ENCODE data around the gene TBC1D4.
"Not testable (repeated sequence)": the region's sequence is repeated elsewhere in the genome, so short reads cannot be mapped to it uniquely, and the experiment has no call there.

TBC1D4 gene

DNA sequence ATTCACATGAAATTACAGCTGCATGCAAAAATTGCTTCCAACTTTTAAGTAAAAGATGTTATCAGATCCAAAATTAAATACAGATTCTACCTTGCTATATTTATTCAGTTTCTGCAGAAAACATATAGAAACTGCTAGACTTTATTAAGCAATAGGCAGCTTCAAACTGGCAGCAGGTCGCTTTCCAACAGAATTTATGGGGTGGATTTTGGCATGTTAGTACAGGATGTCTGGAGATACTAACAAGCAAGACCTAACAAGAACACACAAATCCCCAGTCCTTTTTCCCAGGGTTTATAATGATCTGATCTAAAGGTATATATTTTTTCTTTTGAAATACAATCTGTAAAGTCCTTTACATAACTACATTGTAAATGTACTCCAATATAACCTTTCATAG lies 27.5 kb downstream of the TBC1D4 start:
- no peak for DNase-seq (ENCODE audit: low read depth, low spot score)

DNA sequence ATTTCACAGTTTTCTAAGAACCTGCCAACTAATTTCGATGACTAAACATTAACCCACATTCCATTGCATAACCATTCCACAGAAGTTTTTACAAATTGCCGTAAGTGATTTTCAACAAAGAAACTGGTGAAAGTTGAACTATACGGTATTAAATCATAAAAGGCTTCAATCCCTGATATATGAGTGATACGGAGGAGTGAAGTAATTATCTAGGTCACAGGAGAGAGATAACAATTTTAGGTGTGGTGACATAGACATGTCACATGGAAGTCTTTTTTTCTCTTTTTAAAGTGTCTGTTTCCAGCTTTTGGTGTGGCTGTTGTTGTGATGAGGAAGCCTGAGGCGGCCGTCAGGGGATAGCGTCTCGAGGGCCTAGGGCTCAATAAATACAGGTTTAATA lies 29.4 kb downstream of the TBC1D4 start:
- DNase-seq (ENCODE audit: low read depth, low spot score) = no peak

DNA sequence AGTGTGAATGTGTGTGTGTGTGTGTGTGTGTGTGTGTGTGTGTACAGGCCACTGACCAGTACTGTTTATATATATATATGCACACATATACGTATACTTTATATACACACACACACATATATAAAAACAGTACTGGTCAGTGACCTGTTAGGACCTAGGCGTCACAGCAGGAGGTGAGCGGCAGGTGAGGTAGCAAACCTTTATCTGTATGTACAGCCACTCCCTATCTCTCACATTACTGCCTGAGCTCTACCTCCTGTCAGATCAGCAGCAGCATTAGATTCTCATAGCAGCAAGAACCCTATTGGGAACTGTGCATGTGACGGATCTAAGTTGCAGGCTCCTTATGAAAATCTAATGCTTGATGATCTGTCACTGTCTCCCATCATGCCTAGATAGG lies 34.5 kb downstream of the TBC1D4 start:
- DNase-seq (ENCODE audit: low read depth, low spot score) = no peak

DNA sequence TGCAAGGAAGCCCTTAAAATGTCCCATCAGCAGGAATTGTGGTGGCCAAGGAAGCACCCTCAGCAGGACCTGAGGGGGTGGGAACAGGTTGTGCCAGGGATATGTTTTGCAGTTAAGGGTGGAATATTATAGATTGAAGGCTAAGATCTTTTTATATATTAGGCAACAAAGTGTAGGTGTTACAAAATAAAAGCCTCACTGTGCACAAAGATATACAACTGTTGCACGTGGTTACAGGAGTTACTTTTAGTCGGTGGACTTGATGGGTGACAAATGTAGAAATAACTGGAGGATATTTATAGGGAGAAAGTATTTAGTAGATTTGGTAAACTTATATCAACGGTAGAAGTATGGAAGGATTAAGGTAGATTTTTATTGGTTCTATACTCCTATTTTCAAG lies 35.1 kb downstream of the TBC1D4 start:
- no peak for DNase-seq (ENCODE audit: low read depth, low spot score)

DNA sequence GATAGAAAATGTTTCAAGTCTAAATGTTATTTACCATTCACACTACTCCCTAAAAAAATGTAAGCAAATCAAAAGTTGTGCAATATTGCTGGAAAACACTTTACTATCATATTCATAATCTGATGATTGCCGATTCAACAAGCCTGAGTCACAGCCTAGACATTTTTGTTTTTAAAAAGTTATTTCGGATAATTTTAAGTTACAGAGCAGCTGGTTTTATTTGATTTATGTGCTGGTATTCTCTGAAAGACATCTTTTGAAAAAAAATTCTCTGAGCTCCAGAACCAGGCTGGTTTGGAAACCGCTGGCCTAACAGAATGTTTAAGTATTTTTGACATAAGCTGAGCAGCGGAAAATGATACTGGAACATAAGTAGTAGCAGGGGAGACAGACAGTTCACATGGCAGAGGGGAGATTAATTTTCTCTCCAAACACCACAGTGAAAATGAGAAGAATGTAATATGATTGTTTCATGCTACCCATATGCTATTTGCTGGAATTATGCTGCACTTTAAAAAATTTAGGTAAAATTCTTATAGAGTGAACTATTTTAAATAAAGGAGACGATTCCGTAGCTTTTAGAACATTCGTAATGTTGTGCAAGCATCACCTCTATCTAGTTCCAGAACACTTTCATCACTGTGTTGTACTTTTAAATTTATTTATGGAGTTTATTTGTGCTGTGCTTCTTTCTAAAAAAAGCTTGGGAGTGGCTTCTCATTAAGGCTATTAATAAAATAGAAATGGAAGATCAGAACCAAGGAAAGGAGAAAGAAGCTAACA lies 36.1 kb downstream of the TBC1D4 start:
- DNase-seq (ENCODE audit: low read depth, low spot score) = no peak

DNA sequence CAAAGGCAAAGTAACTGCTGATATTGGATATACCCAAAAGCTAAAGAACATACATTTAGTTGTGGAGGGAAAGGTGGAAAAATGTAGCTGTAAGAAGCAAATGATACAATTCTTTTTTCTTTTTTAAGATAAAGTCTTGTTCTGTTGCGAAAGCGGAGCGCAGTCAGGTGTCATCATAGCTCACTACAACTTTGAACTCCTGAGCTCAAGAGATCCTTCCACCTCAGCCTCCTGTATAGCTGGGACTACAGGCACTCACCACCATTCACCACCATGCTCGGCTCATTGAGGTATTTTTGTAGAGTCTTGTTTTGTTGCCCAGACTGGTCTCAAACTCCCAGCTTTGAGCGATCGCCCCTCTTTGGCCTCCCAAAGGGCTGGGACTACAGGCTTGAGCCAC lies 38.0 kb downstream of the TBC1D4 start:
- DNase-seq (ENCODE audit: low read depth, low spot score) = no peak

DNA sequence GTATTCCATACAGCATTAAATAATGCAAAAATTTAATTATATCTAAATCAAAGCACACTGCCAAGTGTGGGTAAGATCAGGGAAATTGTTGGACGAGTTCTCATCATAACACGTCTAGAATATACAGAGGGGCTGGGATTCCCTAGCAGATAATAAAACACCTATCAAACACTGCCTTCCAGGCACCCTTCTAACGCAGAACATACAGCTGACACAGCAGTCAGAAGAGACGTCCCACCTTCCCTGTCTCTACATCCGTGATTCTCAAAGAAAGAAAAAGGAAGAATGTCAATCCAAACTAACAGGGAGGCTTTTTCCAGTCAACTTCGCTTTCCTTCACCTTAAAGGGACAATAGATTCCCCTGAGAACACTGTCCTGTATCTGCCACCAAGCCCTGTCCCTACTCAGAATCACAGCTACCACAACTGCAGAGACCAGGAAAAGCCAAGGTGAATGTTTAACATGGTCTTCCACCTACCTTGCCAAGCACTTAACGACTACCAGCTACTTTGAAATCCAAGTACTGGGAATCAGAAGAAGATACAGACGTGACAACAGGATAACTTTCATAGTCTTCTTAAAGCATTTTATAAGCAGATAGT lies 38.5 kb downstream of the TBC1D4 start:
- no peak for DNase-seq (ENCODE audit: low read depth, low spot score)

DNA sequence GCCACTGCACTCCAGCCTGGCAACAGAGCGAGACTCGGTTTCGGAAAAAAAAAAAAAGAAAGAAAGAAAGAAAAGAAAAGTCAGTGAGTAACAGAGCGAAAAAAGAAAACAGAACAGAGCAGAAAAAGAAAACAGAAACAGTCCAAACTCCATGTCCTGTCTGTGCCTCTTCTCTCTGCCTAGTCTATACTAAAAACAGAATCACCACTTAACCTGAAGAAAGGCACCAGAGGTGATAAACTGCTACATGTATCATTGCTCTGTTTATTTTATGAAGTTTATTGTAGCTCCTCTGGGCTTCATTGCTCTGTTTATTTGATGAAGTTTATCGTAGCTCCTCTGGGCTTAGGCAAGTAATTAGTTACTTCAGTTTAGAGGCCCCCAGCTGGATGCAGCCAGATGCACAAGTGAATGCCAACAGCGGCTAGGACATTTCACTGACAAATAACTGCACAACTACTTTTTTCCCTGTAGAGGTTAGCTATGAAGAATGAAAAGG lies 39.2 kb downstream of the TBC1D4 start:
- DNase-seq (ENCODE audit: low read depth, low spot score) = no peak

DNA sequence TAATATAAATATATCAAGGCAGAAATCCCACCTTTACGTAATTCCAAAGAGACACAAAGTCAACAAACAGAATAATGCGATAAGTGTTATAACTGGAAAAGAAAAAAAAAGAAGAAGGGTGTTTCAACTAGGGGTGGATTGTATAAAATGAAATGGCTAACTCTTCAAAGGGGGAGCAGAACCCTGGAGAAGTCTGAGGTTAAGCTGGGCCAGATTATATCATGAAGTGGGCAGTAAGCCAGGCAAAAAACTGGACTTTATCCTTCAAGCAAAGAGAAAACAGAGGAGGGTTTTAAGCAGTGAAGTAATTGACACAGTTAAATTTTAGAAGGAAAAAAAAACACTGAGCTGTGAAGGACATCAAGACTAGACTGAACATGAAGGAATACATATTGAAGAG lies 41.9 kb downstream of the TBC1D4 start:
- DNase-seq (ENCODE audit: low read depth, low spot score) = no peak

DNA sequence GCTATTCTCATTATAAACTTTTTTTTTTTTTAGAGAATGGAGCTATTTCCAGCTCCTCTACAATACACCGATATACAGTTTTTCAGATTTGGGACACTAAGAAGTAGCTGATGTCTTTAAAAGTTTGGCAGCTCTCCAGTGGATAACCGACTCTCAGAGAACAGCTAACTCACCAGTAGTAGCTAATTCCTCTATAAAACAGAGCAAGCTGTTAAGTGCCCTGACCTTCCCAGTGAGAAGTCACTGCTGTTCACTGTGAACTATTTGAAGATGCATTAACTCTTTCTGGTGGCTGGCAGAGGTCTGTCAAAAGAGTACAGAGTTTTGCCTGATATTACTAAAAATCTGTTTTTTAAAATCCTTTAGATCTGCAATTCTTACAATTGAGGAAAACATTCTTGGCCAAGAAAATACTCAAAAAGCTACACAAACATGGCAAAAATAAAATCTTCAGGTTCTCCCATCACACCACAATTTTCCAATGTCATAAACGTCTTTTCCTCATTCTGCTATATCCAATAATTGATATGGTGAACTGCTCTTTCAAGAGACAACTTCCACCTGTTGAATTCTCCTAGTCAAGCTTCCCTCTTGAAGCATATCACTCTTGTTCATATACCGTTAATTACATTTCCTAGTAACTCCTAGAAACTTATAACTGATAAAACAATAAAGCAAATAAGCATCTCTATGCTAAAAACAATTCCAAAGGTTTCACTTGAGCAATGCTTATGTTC lies 44.2 kb downstream of the TBC1D4 start:
- DNase-seq (ENCODE audit: low read depth, low spot score) = no peak

DNA sequence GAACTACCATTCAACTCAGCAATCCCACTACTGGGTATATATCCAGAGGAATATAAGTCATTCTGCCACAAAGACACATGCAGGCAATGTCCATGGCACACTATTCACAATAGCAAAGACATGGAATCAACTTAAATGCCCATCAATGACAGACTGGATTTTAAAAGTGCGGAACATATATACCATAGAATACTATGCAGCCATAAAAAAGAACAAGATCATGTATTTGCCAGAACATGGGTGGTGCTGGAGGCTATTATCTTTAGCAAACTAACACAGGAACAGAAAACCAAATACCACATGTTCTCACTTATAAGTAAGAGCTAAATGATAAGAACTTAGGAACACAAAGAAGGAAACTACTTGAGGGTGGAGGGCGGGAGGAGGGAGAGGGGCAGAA lies 47.8 kb downstream of the TBC1D4 start:
- DNase-seq (ENCODE audit: low read depth, low spot score) = not testable (repeated sequence)

DNA sequence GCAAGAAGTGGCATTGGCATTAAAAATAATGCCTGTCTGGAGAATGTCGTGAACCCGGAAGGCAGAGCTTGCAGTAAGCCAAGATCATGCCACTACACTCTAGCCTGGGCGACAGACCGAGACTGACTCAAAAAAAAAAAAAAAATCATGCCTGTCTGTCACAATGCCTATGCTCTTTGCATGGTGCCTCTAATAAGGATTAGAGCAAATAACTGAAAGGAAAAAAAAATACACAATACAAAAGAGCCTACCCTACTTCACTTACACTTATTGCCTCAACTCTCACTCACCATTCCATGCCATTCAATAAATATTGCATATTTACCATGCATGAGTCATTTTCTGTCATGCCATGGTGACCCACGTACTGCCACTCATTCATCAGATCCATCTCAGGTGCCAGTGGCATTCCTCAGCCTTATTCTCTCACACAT lies 49.1 kb downstream of the TBC1D4 start:
- no peak for DNase-seq (ENCODE audit: low read depth, low spot score)

DNA sequence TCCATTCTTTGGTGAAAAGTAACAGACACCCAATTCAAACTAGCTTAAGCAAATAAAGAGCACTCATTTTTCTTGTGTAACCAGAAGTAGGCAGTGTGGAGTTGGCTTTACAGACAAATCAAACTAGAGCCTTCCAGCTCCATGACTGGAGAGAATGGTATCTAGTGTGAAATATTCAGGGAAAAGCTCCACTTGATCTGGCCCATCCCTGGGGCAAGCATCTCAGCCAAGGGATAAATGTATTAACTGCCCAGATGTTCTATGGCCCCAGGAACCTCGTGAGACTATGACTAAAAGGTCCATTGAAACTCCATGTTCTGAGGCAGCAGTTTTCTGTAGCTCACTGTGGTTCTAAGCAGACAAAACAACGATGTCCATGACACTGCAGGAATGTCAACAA lies 49.9 kb downstream of the TBC1D4 start:
- no peak for DNase-seq (ENCODE audit: low read depth, low spot score)

DNA sequence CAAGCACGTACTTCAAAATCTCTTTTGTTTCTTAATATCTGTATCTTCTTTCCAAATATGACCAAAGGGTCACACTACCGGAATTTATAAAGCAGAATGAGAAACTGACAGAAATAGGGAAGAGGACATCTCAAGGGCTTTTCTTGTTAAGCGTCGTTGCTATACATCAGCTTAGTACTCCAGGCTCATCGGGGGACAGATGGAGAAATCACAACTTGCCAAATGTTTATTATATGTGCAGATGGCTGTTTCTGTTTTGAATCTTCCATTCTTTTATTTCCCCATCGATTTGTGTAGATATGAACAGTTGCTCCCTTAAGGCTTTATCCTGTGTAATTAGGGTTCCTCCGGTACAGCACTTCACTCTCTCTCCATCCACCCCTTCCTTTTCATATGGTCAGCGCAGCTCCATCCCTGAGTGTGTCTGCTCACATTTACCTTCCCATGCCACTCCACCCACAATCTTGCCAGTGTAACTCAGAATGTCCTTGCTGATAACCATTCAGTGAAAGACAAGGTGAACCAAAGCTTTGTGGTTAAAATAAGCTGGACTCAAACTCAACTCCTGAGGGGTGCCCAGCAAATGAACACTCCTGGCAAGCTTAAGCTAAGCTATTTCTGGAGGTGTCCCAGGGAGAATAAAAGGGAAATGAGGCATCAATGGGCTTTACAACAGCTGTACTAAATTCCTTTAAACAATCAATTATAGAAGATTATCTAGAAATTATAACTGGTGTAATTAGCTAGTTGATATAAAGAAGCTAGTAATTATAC lies 51.3 kb downstream of the TBC1D4 start:
- no peak for DNase-seq (ENCODE audit: low read depth, low spot score)

DNA sequence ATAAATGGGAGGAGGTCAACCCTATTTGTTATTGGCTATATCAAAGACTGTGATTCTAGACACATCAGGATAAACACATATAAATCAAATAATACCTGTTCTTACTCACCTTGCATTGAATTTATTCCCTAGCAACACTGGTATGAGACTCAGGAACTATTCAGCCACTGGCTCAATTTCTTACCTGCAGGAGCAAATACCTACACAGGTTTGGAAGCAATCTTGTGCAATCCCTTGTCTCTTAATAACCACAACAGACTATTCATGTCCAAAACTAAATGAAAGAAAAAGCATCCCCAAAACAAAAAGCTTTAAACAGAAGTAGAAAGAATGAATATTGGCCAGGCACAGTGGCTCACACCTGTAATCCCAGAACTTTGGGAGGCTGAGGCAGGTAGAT lies 55.5 kb downstream of the TBC1D4 start:
- no peak for DNase-seq (ENCODE audit: low read depth, low spot score)

DNA sequence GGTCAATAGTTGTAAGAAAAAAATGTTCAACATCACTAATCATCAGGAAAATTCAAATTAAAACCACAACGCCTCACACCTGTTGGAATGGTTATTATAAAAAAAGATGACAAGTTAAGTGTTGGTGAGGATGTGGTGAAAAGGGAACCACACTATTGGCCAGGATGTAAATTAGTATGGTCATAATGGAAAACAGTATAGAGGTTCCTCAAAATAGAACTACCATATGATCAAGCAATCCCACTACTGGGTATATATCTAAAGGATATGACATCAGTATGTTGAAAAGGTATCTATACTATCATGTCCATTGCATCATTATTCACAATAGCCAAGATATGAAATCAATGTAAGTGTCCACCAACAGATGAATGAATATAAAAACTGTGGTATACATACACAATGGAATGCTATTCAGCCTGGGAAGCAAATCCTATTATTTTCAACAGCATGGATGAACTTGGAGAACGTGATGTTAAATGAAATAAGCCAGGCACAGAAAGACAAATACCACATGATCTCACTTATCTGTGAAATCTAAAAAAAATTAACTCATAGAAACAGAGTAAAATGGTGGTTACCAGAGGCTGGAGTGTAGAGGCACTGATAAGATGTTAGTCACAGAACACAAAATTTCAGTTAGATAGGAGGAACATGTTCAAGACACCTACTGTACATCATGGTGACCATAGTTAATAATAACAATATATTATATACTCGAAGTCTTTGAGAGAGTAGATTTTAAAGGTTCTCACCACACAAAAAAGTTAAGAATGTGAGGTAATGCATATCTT lies 56.6 kb downstream of the TBC1D4 start:
- no peak for DNase-seq (ENCODE audit: low read depth, low spot score)

DNA sequence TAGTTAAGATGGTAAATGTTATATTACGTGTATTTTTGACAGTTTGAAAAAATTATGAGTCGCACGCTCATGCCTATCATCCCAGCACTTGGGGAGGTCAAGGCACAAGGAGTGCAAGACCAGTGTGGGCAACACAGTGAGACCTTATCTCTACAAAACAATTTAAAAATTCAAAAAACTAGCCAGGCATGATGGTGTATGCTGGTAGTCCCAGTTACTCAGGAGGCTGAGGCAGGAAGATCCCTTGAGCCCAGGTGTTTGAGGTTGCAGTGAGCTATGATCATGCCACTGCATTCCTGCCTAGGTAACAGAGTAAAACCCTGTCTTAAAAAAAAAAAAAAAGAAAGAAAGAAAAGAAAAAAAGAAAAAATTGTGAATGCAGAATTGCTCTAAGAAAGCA lies 58.0 kb downstream of the TBC1D4 start:
- no peak for DNase-seq (ENCODE audit: low read depth, low spot score)

DNA sequence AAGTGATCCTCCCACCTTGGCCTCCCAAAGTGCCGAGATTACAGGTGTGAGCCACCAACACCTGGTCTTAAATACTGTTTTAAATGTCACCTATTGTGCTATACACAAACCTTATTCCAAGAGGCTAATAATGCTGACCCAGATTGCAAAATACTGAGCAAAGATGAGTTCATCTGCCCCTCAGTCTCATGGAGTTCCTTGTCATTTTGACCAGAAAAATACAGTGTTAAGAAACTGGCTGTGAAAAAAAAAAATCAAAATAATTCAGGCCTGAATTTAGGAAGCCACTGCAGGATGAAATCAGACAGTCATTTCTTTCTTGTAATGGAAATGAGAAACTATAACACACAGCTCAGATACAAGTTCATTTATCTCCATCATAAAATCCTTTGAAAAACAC lies 59.9 kb downstream of the TBC1D4 start:
- DNase-seq (ENCODE audit: low read depth, low spot score) = no peak

DNA sequence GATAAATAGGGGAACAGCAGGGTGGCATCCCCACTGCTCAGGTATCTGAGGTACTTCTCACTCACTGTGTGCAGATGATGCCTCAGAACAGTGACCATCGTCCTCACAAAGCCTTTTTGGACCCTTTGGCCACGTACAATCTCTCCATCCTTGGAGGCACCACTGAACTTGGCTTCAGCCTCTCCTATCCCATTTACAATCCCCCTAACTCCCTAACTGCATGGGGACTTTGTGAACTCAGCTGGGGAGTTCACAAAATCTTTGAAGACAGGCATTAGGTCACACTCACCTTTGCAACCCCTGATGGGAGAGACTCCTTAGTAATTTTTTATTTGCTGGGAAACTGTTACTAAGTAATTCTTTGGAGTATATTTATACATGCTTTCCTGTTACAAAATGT lies 60.8 kb downstream of the TBC1D4 start:
- no peak for DNase-seq (ENCODE audit: low read depth, low spot score)

DNA sequence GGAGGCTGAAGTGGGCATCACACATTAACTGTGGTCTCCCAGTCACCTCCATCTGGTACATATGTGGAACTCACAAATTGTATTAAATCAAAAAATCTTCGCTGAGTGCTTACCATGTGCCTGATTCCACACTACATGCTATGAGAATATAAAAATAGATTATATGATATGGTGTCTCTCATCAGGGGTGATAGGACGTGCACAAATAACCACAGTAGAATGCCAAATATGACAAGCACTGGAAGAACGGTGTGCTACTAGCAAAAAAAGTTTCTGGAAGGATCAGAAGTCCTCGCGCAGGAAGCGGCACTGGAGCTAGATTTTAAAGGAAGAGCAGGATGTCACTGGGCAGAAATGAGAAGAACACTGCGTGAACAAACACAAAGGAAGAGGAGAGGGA lies 62.3 kb downstream of the TBC1D4 start:
- no peak for DNase-seq (ENCODE audit: low read depth, low spot score)

DNA sequence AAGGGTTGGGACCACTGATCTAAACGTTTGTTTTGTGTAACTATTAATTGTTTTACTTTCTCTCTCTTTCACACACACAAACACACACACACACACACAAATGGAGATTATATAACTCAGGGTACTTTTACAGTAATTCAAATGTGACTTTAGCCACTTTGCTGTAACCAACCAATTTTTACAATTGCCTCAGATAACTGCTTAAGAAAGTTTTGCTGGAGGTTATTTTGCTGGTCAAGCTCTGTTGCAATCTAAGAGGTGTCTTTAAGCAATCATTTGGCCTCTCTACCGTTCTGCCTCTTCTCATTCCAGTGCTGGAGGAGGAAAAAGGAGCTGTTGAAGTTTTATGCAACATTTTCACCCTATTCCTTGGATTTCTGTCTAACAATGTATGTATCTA lies 63.0 kb downstream of the TBC1D4 start:
- no peak for DNase-seq (ENCODE audit: low read depth, low spot score)
